Measurements from ENCODE around the gene IL2RA. TPM values are rescaled to one million over a fixed set of nuclear protein-coding genes. Genes with fewer than 3 reads are reported as not detected.

The IL2RA gene
- total and polyA plus RNA-seq, 10 of the 15 experiments (the other 5 are each of a cell fraction or from before 2014, with no cell fraction given), result 2.2 to 6.0 (median 4.9) TPM

DNA sequence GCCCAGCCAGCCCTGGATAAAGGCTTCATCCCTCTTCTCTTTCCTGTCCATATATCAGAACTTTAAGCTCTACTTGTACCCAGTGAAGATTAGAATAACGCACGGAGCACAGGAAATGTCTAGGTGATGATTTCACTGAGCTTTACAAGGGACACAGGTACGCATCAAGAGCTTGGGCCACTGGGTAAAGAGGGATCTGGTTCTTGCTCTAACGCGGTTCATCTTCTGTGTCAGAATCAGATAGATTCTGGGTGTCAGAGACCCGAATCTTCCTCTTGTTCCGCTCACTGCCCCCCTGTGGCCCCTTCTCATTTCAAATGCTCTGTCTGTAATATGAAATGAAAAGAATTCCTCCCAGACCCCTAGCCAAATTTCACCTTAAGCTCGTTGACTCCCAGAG, 24.7 kb downstream of the IL2RA start:
- H3K27ac ChIP-seq (ENCODE audit: control insufficient read depth, insufficient read depth), result no peak overlapping the region
- H3K4me2 ChIP-seq (ENCODE audit: control insufficient read depth, insufficient read depth), result no peak overlapping the region
- intact Hi-C loops (cut with micrococcal nuclease; ENCODE audit: unreplicated experiment) (no loop called here), in situ Hi-C loops (cut with MboI) (no loop called here)
- H3K9ac ChIP-seq (ENCODE audit: control insufficient read depth, insufficient read depth, low read length), result no peak overlapping the region
- ATAC-seq (no peak), DNase-seq (ENCODE audit: low read depth, low spot score) (no peak), FAIRE-seq (no peak)
- POLR2A ChIA-PET, result no interaction called here
- WGBS (ENCODE audit: insufficient coverage, insufficient replicate concordance, low lambda C conversion rate, missing lambda C conversion rate), result 83% methylated on average over 8 of the region's 8 CpGs
- BruUV-seq (replicated peaks), result no TSS peak
- H3K27me3 ChIP-seq (replicated peaks in 1 of 2; ENCODE audit: control insufficient read depth in 2 of 2, insufficient read depth in 2 of 2, low read length in 1 of 2), result no peaks in the 10 kb centered on the region
- no peak overlapping the region for H2AFZ ChIP-seq (ENCODE audit: control insufficient read depth, low read depth, low read length)
- H3K36me3 ChIP-seq (ENCODE audit: control insufficient read depth in 2 of 2, insufficient read depth in 2 of 2, low read length in 1 of 2), result no peaks in the 10 kb centered on the region
- H3K4me1 ChIP-seq (ENCODE audit: control insufficient read depth, insufficient read depth, low read length), result peaks cover 12% of the 10 kb centered on the region; the same call in 1 of the 2 replicates
- RAD21 ChIA-PET (ENCODE audit: unreplicated experiment), result interaction anchor here (1.1 to 1.8 kb wide), 2 partner anchors 10 to 13 kb away, joined by 3 to 8 read pairs; no protein-coding TSS in a partner anchor
- SMC1A ChIA-PET (ENCODE audit: uncharacterized antibody, unreplicated experiment), result interaction anchor here (0.9 to 2.7 kb wide), 8 partner anchors 11 to 61 kb away, joined by 3 to 15 read pairs (median 5); partner anchors contain the start of gene IL15RA
- CTCF ChIA-PET, result interaction anchor here (0.7 to 1.9 kb wide), 5 partner anchors 13 to 175 kb away, joined by 3 to 7 read pairs (median 3); no protein-coding TSS in a partner anchor
- no peak overlapping the region for H3K4me3 ChIP-seq
- no peaks in the 10 kb centered on the region for H3K79me2 ChIP-seq (ENCODE audit: control insufficient read depth, insufficient read depth, low read length)
- no peaks in the 10 kb centered on the region; the same call in 2 of the 3 replicates for H3K9me3 ChIP-seq (replicated peaks; ENCODE audit: control insufficient read depth, insufficient read depth, low read length)
- TF ChIP-seq JUNB (IDR thresholded peaks at IDR 0.05) (no peak), HCFC1 (IDR thresholded peaks at IDR 0.05; ENCODE audit: low read length) (no peak), RB1 (IDR thresholded peaks at IDR 0.05; ENCODE audit: borderline replicate concordance) (no peak), ZNF274 (IDR thresholded peaks at IDR 0.05; ENCODE audit: insufficient read depth, insufficient read length) (no peak), CHD1 (IDR thresholded peaks at IDR 0.05; ENCODE audit: low read depth, low read length) (no peak), MYB (IDR thresholded peaks at IDR 0.05; ENCODE audit: borderline replicate concordance, low read depth, low read length) (no peak), EZH2 (IDR thresholded peaks at IDR 0.05; ENCODE audit: borderline replicate concordance, control insufficient read depth, low read depth, low read length) (no peak), ZNF24 (IDR thresholded peaks at IDR 0.05) (no peak)
- H4K20me1 ChIP-seq (ENCODE audit: control insufficient read depth, insufficient read depth), result no peaks in the 10 kb centered on the region
